Osteocyte (in vitro differentiated cells): Measurements from ENCODE around the gene CDH8. TPM values are rescaled to one million over a fixed set of nuclear protein-coding genes. Genes with fewer than 3 reads are reported as not detected.

Experiments
- DNase-seq: peaks from one replicate; pipeline ENCODE4 v3.0.0; 2021; ENCODE audit warnings: mixed read lengths; ENCODE audit not compliant: unreplicated experiment; ENCODE audit errors: extremely low spot score
- H3K27ac Mint-ChIP-seq: one replicate; pipeline ENCODE4 v1.8.0; 2021; ENCODE audit warnings: mild to moderate bottlenecking, mixed read lengths; ENCODE audit not compliant: unreplicated experiment
- H3K27me3 Mint-ChIP-seq: one replicate; pipeline ENCODE4 v1.8.0; 2021; ENCODE audit warnings: mixed read lengths; ENCODE audit not compliant: unreplicated experiment
- H3K36me3 Mint-ChIP-seq: one replicate; pipeline ENCODE4 v1.8.0; 2021; ENCODE audit warnings: mixed read lengths; ENCODE audit not compliant: unreplicated experiment
- H3K4me1 Mint-ChIP-seq: one replicate; pipeline ENCODE4 v1.8.0; 2021; ENCODE audit warnings: mixed read lengths; ENCODE audit not compliant: unreplicated experiment
- H3K4me3 Mint-ChIP-seq: one replicate; pipeline ENCODE4 v1.8.0; 2021; ENCODE audit warnings: mild to moderate bottlenecking, moderate library complexity, mixed read lengths; ENCODE audit not compliant: unreplicated experiment
- H3K9me3 Mint-ChIP-seq: one replicate; pipeline ENCODE4 v1.8.0; 2021; ENCODE audit warnings: mixed read lengths; ENCODE audit not compliant: unreplicated experiment
- total RNA-seq: library from RNA; stranded (reverse); gene quantifications from 2 replicates; pipeline ENCODE4 v1.2.1, GENCODE V29; 2021
- TF ChIP-seq, protein P1 (sequence below): fragments of 200-600 bp; sonication (generic); IDR thresholded peaks from 2 replicates; pipeline ENCODE4 v1.5.0; 2021; ENCODE audit warnings: antibody characterized with exemption, mild to moderate bottlenecking, moderate library complexity

CDH8 gene
- total RNA-seq, 1 donor from 2014 or later, result 7.7 TPM

DNA sequence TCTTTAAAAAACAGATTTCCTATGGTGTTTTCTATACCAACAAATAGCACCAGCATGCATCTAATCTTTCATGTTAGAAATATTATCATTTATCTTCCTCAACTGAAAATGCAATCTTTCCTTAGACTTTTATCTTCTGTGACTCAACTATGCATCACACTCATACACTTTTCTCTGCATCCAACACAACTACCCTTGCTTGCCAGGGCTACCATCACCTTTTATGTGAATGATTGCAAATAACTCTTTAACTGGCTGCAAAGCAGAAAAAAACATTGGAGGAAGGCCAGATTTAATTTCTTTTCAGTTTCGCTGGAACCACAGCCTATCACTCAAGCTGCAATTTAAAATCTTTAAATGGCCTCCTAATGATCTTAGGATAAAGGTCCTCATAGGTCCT lies 212.9 kb downstream of the CDH8 start:
- Mint-ChIP-seq H3K27me3 (no peaks in the 10 kb centered on the region), H3K36me3 (no peaks in the 10 kb centered on the region), H3K4me1 (no peaks in the 10 kb centered on the region), H3K9me3 (peaks cover 3% of the 10 kb centered on the region), H3K27ac (no peak overlapping the region), H3K4me3 (no peak overlapping the region)
- TF ChIP-seq, protein P1, sequence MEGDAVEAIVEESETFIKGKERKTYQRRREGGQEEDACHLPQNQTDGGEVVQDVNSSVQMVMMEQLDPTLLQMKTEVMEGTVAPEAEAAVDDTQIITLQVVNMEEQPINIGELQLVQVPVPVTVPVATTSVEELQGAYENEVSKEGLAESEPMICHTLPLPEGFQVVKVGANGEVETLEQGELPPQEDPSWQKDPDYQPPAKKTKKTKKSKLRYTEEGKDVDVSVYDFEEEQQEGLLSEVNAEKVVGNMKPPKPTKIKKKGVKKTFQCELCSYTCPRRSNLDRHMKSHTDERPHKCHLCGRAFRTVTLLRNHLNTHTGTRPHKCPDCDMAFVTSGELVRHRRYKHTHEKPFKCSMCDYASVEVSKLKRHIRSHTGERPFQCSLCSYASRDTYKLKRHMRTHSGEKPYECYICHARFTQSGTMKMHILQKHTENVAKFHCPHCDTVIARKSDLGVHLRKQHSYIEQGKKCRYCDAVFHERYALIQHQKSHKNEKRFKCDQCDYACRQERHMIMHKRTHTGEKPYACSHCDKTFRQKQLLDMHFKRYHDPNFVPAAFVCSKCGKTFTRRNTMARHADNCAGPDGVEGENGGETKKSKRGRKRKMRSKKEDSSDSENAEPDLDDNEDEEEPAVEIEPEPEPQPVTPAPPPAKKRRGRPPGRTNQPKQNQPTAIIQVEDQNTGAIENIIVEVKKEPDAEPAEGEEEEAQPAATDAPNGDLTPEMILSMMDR, result no peak
- DNase-seq, result no peak

DNA sequence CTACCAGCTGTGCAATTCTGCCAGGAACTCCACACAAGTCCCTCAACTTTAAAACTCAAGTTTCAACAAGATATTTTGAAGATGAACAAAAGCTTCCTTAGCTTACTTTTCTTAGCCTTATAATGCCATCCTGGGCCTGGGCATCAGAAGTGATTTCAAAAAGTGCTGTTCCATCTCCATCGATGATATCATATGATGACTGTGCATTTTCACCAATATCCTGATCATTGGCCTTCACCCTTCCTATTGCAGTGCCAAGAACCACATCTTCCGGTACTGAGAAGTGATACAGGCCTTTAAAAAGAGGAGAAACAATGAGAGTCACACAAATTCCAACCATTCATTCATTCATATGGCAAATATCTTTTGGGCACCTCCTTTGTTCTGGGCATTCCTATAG lies 215.4 kb downstream of the CDH8 start:
- DNase-seq, result no peak
- H3K9me3 Mint-ChIP-seq, result peaks cover 3% of the 10 kb centered on the region
- H3K36me3 Mint-ChIP-seq, result no peaks in the 10 kb centered on the region
- no peaks in the 10 kb centered on the region for H3K4me1 Mint-ChIP-seq
- H3K4me3 Mint-ChIP-seq, result no peak overlapping the region
- H3K27me3 Mint-ChIP-seq, result no peaks in the 10 kb centered on the region
- H3K27ac Mint-ChIP-seq, result no peak overlapping the region
- TF ChIP-seq, protein P1, result no peak

DNA sequence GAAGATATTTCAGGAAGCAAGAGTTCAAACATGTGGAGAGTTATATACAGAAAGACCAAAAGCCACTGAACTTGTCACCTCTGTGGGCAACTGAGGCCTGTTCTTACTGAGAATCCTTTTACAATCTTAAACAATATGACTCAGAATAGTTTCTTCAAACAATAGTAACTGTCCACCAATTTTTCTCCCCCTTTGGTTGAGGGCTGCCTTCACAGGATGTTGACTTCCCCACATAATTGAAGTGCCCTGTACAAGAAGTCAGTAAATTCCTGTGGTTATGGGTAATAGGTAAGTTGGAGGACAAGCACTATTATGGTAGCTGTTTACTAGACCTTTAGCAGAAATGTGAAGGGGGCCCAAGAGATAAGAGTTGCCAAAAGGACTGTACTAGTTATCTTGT lies 215.8 kb downstream of the CDH8 start:
- Mint-ChIP-seq H3K27me3 (no peaks in the 10 kb centered on the region), H3K4me3 (no peak overlapping the region), H3K9me3 (peaks cover 3% of the 10 kb centered on the region), H3K4me1 (no peaks in the 10 kb centered on the region), H3K27ac (no peak overlapping the region), H3K36me3 (no peaks in the 10 kb centered on the region)
- no peak for DNase-seq
- TF ChIP-seq, protein P1, result no peak

DNA sequence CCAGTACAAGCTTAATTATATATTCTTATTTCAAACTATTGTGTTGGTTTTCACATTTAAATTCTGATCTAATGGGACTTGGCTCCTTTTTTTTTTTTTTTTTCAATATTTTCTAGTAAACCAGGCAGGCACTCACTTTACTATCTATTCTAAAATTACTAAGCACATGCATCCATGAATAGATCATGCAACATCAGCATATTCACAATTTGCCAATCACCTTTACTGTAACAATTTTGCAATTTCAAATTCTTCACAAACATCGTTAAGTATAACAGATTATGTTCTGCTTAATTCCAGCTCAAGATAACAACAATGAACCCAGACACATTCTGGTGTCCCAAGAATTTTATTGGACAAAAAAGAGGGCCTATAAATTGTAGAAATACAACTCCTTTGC lies 217.4 kb downstream of the CDH8 start:
- no peaks in the 10 kb centered on the region for H3K27me3 Mint-ChIP-seq
- no peaks in the 10 kb centered on the region for H3K4me1 Mint-ChIP-seq
- no peaks in the 10 kb centered on the region for H3K36me3 Mint-ChIP-seq
- H3K9me3 Mint-ChIP-seq, result peaks cover 3% of the 10 kb centered on the region
- TF ChIP-seq, protein P1, result no peak
- no peak overlapping the region for H3K27ac Mint-ChIP-seq
- no peak overlapping the region for H3K4me3 Mint-ChIP-seq
- DNase-seq, result no peak

DNA sequence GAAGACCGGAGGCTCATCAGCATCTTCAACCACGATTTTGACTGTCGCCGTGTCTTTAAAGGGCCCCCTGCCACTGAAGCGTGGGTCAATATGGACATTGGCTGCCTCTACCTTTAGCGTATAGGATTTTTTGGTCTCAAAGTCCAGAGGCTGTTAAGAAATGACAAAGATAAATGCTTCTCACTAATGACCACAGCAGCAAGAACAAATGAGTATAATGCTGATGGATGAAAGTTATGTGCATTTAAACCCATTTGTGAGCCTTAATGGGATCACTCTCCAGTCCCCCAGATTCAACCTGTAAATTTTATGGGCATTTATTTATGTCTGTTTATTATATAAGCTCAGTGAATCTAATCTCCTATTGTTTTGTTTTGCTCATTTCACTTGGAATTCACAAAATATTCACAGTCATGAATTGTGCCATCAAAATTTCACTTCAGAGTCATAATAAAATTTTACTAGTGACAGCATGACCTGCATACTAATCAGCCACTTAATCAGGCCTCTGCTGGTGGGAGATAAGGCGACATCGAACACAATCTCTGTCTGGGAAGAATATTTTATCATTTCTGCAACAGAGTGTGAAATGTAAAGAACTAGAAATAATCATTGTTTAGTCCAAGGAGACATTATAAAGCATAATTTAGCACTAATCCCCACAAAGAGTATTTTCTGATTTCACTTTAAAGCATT lies 218.5 kb downstream of the CDH8 start:
- Mint-ChIP-seq H3K27ac (no peak overlapping the region), H3K4me3 (no peak overlapping the region), H3K27me3 (no peaks in the 10 kb centered on the region), H3K36me3 (no peaks in the 10 kb centered on the region), H3K4me1 (no peaks in the 10 kb centered on the region), H3K9me3 (peaks cover 3% of the 10 kb centered on the region)
- no peak for DNase-seq
- TF ChIP-seq, protein P1, result no peak
